Omental fat pad (tissue), 4 donors: ENCODE measurements around the gene GLYATL2. TPM values are rescaled to one million over a fixed set of nuclear protein-coding genes. Genes with fewer than 3 reads are reported as not detected.

Experiments
- ATAC-seq: fragments of 150-250 bp; one replicate; pipeline ENCODE4 v1.9.1; 2016; ENCODE audit warnings: mild to moderate bottlenecking, moderate library complexity; ENCODE audit not compliant: low FRiP score
- DNase-seq: peaks from one replicate; pipeline ENCODE4 v3.0.0-alpha.2; 2019; ENCODE audit warnings: low spot score
- total RNA-seq, 4 donors: library from RNA; depleted of rRNA; stranded (reverse); fragments of >200 nt; gene quantifications; one replicate each; pipeline ENCODE4 v1.1.0, GENCODE V29; 2016
- TF ChIP-seq, protein P1 (sequence below), 3 donors: fragments of 450-650 bp; IDR thresholded peaks; one replicate each; pipeline ENCODE4 v1.5.1; 2016 to 2017; ENCODE audit warnings: antibody characterized with exemption in 3 of 3, mild to moderate bottlenecking in 3 of 3, moderate library complexity in 2 of 3

Gene GLYATL2, protein sequence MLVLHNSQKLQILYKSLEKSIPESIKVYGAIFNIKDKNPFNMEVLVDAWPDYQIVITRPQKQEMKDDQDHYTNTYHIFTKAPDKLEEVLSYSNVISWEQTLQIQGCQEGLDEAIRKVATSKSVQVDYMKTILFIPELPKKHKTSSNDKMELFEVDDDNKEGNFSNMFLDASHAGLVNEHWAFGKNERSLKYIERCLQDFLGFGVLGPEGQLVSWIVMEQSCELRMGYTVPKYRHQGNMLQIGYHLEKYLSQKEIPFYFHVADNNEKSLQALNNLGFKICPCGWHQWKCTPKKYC
- total RNA-seq = not detected

- TF ChIP-seq, protein P1, sequence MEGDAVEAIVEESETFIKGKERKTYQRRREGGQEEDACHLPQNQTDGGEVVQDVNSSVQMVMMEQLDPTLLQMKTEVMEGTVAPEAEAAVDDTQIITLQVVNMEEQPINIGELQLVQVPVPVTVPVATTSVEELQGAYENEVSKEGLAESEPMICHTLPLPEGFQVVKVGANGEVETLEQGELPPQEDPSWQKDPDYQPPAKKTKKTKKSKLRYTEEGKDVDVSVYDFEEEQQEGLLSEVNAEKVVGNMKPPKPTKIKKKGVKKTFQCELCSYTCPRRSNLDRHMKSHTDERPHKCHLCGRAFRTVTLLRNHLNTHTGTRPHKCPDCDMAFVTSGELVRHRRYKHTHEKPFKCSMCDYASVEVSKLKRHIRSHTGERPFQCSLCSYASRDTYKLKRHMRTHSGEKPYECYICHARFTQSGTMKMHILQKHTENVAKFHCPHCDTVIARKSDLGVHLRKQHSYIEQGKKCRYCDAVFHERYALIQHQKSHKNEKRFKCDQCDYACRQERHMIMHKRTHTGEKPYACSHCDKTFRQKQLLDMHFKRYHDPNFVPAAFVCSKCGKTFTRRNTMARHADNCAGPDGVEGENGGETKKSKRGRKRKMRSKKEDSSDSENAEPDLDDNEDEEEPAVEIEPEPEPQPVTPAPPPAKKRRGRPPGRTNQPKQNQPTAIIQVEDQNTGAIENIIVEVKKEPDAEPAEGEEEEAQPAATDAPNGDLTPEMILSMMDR (IDR thresholded peaks at IDR 0.05) = no peak
- no peak for DNase-seq
- ATAC-seq = no peak
These were observed at the start of gene GLYATL2 for GRCh38 chr11:58844361-58845005. TSS of gene GLYATL2 (minus strand) at chr11:58844704. CDS start at chr11:58839612, 5,092 bp downstream.

GRCh38 chr11:58893899-58894298 is 49.4 kb upstream of the GLYATL2 start:
- DNase-seq (no peak), ATAC-seq (no peak)
- TF ChIP-seq, protein P1 (IDR thresholded peaks at IDR 0.05) = no peak

DNA sequence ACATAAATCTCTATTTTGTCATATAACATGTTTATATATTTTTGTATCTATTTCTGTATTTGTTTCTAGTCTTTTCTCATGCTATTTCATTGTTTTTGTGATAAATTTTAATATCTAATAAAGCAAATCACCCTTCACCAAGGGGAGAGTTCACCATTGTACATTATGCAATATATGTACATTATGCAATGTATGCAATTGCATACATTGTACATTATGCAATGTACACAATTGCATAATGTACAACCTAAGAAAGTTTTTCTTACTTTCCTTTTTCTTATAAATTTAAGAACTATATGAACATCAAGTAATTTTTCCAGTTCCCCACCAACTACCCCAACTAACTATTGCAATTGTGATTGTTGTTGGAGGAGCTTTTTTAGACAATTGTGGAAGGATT is 44.1 kb upstream of the GLYATL2 start:
- TF ChIP-seq, protein P1 (IDR thresholded peaks at IDR 0.05) = no peak
- ATAC-seq = no peak
- DNase-seq = no peak

DNA sequence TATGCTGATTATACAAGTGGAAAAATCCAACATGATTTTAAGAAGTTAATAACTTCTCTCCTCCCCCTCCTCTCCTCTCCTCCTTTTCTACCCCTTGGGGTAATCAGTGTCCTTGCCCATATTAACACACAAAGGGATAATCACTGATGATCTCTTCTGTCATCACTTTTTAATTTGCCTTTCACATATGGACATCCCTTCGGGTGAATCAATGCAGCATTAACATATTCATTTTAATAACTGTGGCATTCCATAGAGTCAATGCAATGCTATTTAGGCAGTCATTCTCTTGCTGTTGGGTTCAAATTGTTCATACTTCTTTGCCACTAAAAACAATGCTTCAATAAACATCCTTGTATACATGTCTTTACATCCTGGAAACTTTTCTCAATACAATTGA is 42.9 kb upstream of the GLYATL2 start:
- DNase-seq (no peak), ATAC-seq (no peak)
- TF ChIP-seq, protein P1 (IDR thresholded peaks at IDR 0.05) = no peak

DNA sequence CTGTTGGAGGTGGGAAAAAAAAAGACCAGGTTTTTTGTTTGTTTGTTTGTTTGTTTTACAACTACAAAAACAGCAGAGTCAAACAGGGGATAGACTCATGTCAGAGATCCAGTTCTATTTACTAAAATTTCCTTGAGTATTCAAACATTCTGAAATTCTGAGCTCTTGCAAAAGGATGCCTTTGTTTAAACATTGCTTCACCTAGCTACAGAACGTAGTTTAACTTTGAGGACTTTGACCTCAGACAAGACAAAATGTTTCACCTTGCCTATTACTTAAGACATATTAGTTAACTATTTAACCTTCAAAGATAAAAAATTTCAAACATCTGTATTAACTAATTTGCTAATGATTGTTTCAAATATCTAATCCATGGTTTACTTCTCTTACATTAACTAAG is 36.1 kb upstream of the GLYATL2 start:
- no peak for DNase-seq
- TF ChIP-seq, protein P1 (IDR thresholded peaks at IDR 0.05) = no peak
- no peak for ATAC-seq

GRCh38 chr11:58880166-58880565 is 35.7 kb upstream of the GLYATL2 start:
- no peak for DNase-seq
- TF ChIP-seq, protein P1 (IDR thresholded peaks at IDR 0.05) = no peak
- no peak for ATAC-seq

- TF ChIP-seq, protein P1 (IDR thresholded peaks at IDR 0.05) = no peak
- ATAC-seq (no peak), DNase-seq (no peak)
These were observed 23.1 kb upstream of the GLYATL2 start for GRCh38 chr11:58867556-58867955.
